NOMO-1 (cell line): ENCODE measurements around the gene NOS1AP.

ENCODE experiments used
- DNase-seq, 2 experiments: peaks; one replicate each; lab custom pipeline; 2025; ENCODE audit not compliant: unreplicated experiment in 2 of 2; lab: John Stamatoyannopoulos, UW

Gene NOS1AP

GRCh38 chr1:162087574-162087973 is 18.1 kb downstream of the NOS1AP start:
- DNase-seq, result no peak

GRCh38 chr1:162088281-162088969 is 18.9 kb downstream of the NOS1AP start:
- DNase-seq, result no peak

- DNase-seq, result no peak
These were observed 20.3 kb downstream of the NOS1AP start for GRCh38 chr1:162089748-162090147.

GRCh38 chr1:162090378-162090777 is 20.9 kb downstream of the NOS1AP start:
- DNase-seq, result no peak

- DNase-seq, result no peak
These were observed 22.4 kb downstream of the NOS1AP start for GRCh38 chr1:162091681-162092524.

- no peak for DNase-seq
These were observed 23.6 kb downstream of the NOS1AP start for GRCh38 chr1:162093095-162093494.

- peak; percentile 13 to 71 for DNase-seq
These were observed 24.8 kb downstream of the NOS1AP start for GRCh38 chr1:162094271-162094670.

GRCh38 chr1:162094723-162095122 is 25.2 kb downstream of the NOS1AP start:
- DNase-seq, result no peak

- DNase-seq, result no peak
These were observed 38.4 kb downstream of the NOS1AP start for GRCh38 chr1:162107911-162108310.

- DNase-seq, result no peak
These were observed 38.9 kb downstream of the NOS1AP start for GRCh38 chr1:162108426-162108825.

- no peak for DNase-seq
These were observed 41.4 kb downstream of the NOS1AP start for GRCh38 chr1:162110910-162111309.

- DNase-seq, result no peak
These were observed 42.1 kb downstream of the NOS1AP start for GRCh38 chr1:162111572-162111971.

- peak; percentile 19 to 45 for DNase-seq
These were observed 43.9 kb downstream of the NOS1AP start for GRCh38 chr1:162113419-162113818.

GRCh38 chr1:162117039-162117774 is 47.7 kb downstream of the NOS1AP start:
- DNase-seq, result no peak

GRCh38 chr1:162118063-162118462 is 48.6 kb downstream of the NOS1AP start:
- no peak for DNase-seq

- DNase-seq, result no peak
These were observed 59.3 kb downstream of the NOS1AP start for GRCh38 chr1:162128693-162129356.

GRCh38 chr1:162130308-162130707 is 60.8 kb downstream of the NOS1AP start:
- no peak for DNase-seq

- no peak for DNase-seq
These were observed 62.2 kb downstream of the NOS1AP start for GRCh38 chr1:162131400-162132321.

GRCh38 chr1:162133566-162133965 is 64.1 kb downstream of the NOS1AP start:
- no peak for DNase-seq

- no peak for DNase-seq
These were observed 65.2 kb downstream of the NOS1AP start for GRCh38 chr1:162134646-162135045.
